SK-N-SH (cell line): ENCODE data around the gene ZNF544. TPM values are rescaled to one million over a fixed set of nuclear protein-coding genes. Genes with fewer than 3 reads are reported as not detected.

Source experiments
- CTCF ChIA-PET: fragments of 300-600, 350-600 bp; formaldehyde crosslinking; extraction: SDS; loops from one replicate; lab custom pipeline; 2021; lab: Yijun Ruan, JAX
- POLR2A ChIA-PET: fragments of 350-600 bp; sonication (Branson Sonifier 250); formaldehyde crosslinking; extraction: SDS; loops from one replicate; lab custom pipeline; 2020; ENCODE audit warnings: antibody characterized with exemption, inconsistent platforms; lab: Yijun Ruan, JAX
- DNase-seq: peaks from one replicate; pipeline ENCODE4 v3.0.0; 2012
- H2AFZ ChIP-seq: fragments of 200-600 bp; sonication (generic); 2 replicates; pipeline ENCODE4 v1.8.1; 2016; ENCODE audit warnings: antibody characterized with exemption, mild to moderate bottlenecking, low read depth
- H3F3A ChIP-seq: fragments of 200-600 bp; sonication (generic); replicated peaks from 2 replicates; pipeline ENCODE3; 2016; ENCODE audit warnings: antibody characterized with exemption, mild to moderate bottlenecking; ENCODE audit not compliant: insufficient read depth
- H3K27ac ChIP-seq, 2 experiments: fragments of 200-500 bp in 1 of 2; fragments of 200-600 bp in 1 of 2; sonication (Bioruptor generic) in 1 of 2; sonication (generic), shearing (Covaris generic) in 1 of 2; 2 replicates each; pipeline versions ENCODE4 v1.5.1 to v1.6.1; 2014 to 2016; ENCODE audit warnings: low read depth in 2 of 2, inconsistent platforms in 1 of 2, low read length in 1 of 2, mild to moderate bottlenecking in 1 of 2, mixed read lengths in 1 of 2
- H3K27me3 ChIP-seq: fragments of 200-600 bp; sonication (generic), shearing (Covaris generic); 2 replicates; pipeline ENCODE4 v1.6.1; 2016; ENCODE audit warnings: mixed run types; ENCODE audit not compliant: insufficient read depth
- H3K36me3 ChIP-seq, 2 experiments: fragments of 200-500 bp in 1 of 2; fragments of 200-600 bp in 1 of 2; sonication (Bioruptor generic) in 1 of 2; sonication (generic) in 1 of 2; replicated peaks in 1 of 2; 2 replicates each; pipeline versions ENCODE3 to v1.5.1; 2014 to 2016; ENCODE audit warnings: low read length in 1 of 2, mild to moderate bottlenecking in 1 of 2; ENCODE audit not compliant: insufficient read depth in 2 of 2, control insufficient read depth in 1 of 2
- H3K4me1 ChIP-seq, 2 experiments: fragments of 200-500 bp in 1 of 2; fragments of 200-600 bp in 1 of 2; sonication (Bioruptor generic) in 1 of 2; sonication (generic), shearing (Covaris generic) in 1 of 2; 2 replicates each; pipeline versions ENCODE4 v1.5.1 to v1.6.1; 2014 to 2016; ENCODE audit warnings: low read depth in 1 of 2, low read length in 1 of 2, mixed run types in 1 of 2; ENCODE audit not compliant: insufficient read depth in 2 of 2, control insufficient read depth in 1 of 2
- H3K4me2 ChIP-seq: fragments of 200-600 bp; sonication (generic), shearing (Covaris generic); 2 replicates; pipeline ENCODE4 v1.6.1; 2017; ENCODE audit warnings: mixed run types
- H3K4me3 ChIP-seq, 2 experiments: fragments of 200-500 bp in 1 of 2; fragments of 200-600 bp in 1 of 2; sonication (Bioruptor generic) in 1 of 2; sonication (generic), shearing (Covaris generic) in 1 of 2; 2 replicates each; pipeline versions ENCODE4 v1.5.1 to v1.8.1; 2014 to 2016; ENCODE audit warnings: low read depth in 2 of 2, inconsistent platforms in 1 of 2, low read length in 1 of 2, mild to moderate bottlenecking in 1 of 2, mixed read lengths in 1 of 2, moderate library complexity in 1 of 2
- H3K79me2 ChIP-seq: fragments of 200-600 bp; sonication (generic); 2 replicates; pipeline ENCODE4 v1.8.1; 2017; ENCODE audit warnings: mild to moderate bottlenecking; ENCODE audit not compliant: insufficient read depth
- H3K9ac ChIP-seq: fragments of 200-600 bp; sonication (generic); 2 replicates; pipeline ENCODE4 v1.6.1; 2017; ENCODE audit warnings: mixed run types
- H3K9me2 ChIP-seq: fragments of 200-600 bp; sonication (generic); 2 replicates; pipeline ENCODE4 v1.6.1; 2017; ENCODE audit warnings: mixed run types
- H3K9me3 ChIP-seq: fragments of 200-600 bp; sonication (generic); 2 replicates; pipeline ENCODE4 v1.6.1; 2017; ENCODE audit warnings: mixed run types, mild to moderate bottlenecking, moderate library complexity
- H4K20me1 ChIP-seq: fragments of 200-600 bp; sonication (generic); 2 replicates; pipeline ENCODE4 v1.6.1; 2017; ENCODE audit warnings: mild to moderate bottlenecking, mixed run types; ENCODE audit not compliant: insufficient read depth
- CTCF ChIP-seq: fragments of 200-600 bp; sonication (generic); IDR thresholded peaks from 2 replicates; pipeline ENCODE4 v1.6.1; 2017; ENCODE audit warnings: antibody characterized with exemption, mild to moderate bottlenecking, moderate library complexity
- EP300 ChIP-seq, 2 experiments: IDR thresholded peaks; 2 replicates each; pipeline versions ENCODE4 v1.4.0 to v1.6.1; 2012; ENCODE audit warnings: borderline replicate concordance in 1 of 2, low read depth in 1 of 2, low read length in 1 of 2
- FOXJ3 ChIP-seq: sonication (generic); formaldehyde crosslinking; IDR thresholded peaks from 2 replicates; pipeline ENCODE4 v1.5.1; 2020; ENCODE audit warnings: mild to moderate bottlenecking, missing genetic modification reagents
- MEF2A ChIP-seq: IDR thresholded peaks from 2 replicates; pipeline ENCODE4 v1.4.0; 2012; ENCODE audit warnings: low read depth, borderline replicate concordance
- MXI1 ChIP-seq: IDR thresholded peaks from 2 replicates; pipeline ENCODE4 v1.6.1; 2012; ENCODE audit warnings: mild to moderate bottlenecking, low read depth, low read length, improper control_type of control experiment
- PBX3 ChIP-seq: IDR thresholded peaks from 2 replicates; pipeline ENCODE4; 2012
- POLR2AphosphoS5 ChIP-seq: IDR thresholded peaks from 2 replicates; pipeline ENCODE4 v1.6.1; 2012; ENCODE audit warnings: low read depth, low read length
- RAD21 ChIP-seq: IDR thresholded peaks from 2 replicates; pipeline ENCODE4 v1.6.1; 2012; ENCODE audit warnings: mild to moderate bottlenecking, low read length
- RCOR1 ChIP-seq: fragments of 150-350 bp; IDR thresholded peaks from 2 replicates; pipeline ENCODE4 v1.6.1; 2017; ENCODE audit warnings: antibody characterized with exemption, low read length
- RXRA ChIP-seq: IDR thresholded peaks from 2 replicates; pipeline ENCODE4 v1.4.0; 2012; ENCODE audit warnings: low read depth, mild to moderate bottlenecking, borderline replicate concordance
- SIN3A ChIP-seq: IDR thresholded peaks from 2 replicates; pipeline ENCODE4 v1.6.1; 2012; ENCODE audit warnings: low read depth, mild to moderate bottlenecking, low read length, moderate library complexity, borderline replicate concordance
- SMC3 ChIP-seq: IDR thresholded peaks from 2 replicates; pipeline ENCODE4 v1.6.1; 2012; ENCODE audit warnings: low read depth, low read length, improper control_type of control experiment
- TCF12 ChIP-seq: IDR thresholded peaks from 2 replicates; pipeline ENCODE4 v1.4.0; 2012
- TEAD4 ChIP-seq: IDR thresholded peaks from 2 replicates; pipeline ENCODE4 v1.4.0; 2012; ENCODE audit warnings: mild to moderate bottlenecking, borderline replicate concordance; ENCODE audit not compliant: insufficient read depth
- ZBTB33 ChIP-seq: IDR thresholded peaks from 2 replicates; pipeline ENCODE4 v1.4.0; 2012; ENCODE audit warnings: low read depth, borderline replicate concordance
- WGBS: methylation state at CpG from one replicate; pipeline ENCODE4 v1.1.6; 2017; ENCODE audit warnings: low lambda C conversion rate; 5-methylcytosine and 5-hydroxymethylcytosine counted together
- polyA plus RNA-seq, 3 experiments: library from polyadenylated mRNA; depleted of rRNA; stranded (reverse); fragments of >200 nt; gene quantifications; 2 replicates each; pipeline ENCODE4 v1.2.3, GENCODE V29; 2012

ZNF544 gene
- polyA plus RNA-seq, 1 of the 3 experiments (the other 2 are of a cell fraction) = 0.89 TPM

- H3K36me3 ChIP-seq = peaks cover 0 to 25% of the 10 kb centered on the region in 2 experiments
- H3K9me2 ChIP-seq = no peaks in the 10 kb centered on the region
- no peaks in the 10 kb centered on the region for H3K27me3 ChIP-seq
- peak overlapping the region in 1 of 2 experiments; percentile 85; a peak in 1 of 4 replicates for H3K27ac ChIP-seq
- H3K4me2 ChIP-seq = no peak overlapping the region
- H4K20me1 ChIP-seq = no peaks in the 10 kb centered on the region
- no peak overlapping the region for H2AFZ ChIP-seq
- CTCF ChIA-PET = no interaction called here
- H3K4me1 ChIP-seq = no peaks in the 10 kb centered on the region; a peak in 1 of 4 replicates
- TF ChIP-seq TCF12 = no peak
- TF ChIP-seq RCOR1 = no peak
- TF ChIP-seq SMC3 = no peak
- TF ChIP-seq POLR2AphosphoS5 = no peak
- no peak for TF ChIP-seq MEF2A
- TF ChIP-seq TEAD4 = no peak
- TF ChIP-seq RXRA = no peak
- no peak for TF ChIP-seq SIN3A
- no peak for TF ChIP-seq ZBTB33
- no peak for TF ChIP-seq MXI1
- TF ChIP-seq PBX3 = no peak
- TF ChIP-seq EP300 (IDR thresholded peaks at IDR 0.05; ENCODE audit: borderline replicate concordance in 1 of 2, low read depth in 1 of 2, low read length in 1 of 2) = no peak
- TF ChIP-seq FOXJ3 = no peak
- no peak for TF ChIP-seq CTCF
- TF ChIP-seq RAD21 = no peak
- no peak overlapping the region for H3K9ac ChIP-seq
- H3K79me2 ChIP-seq = no peaks in the 10 kb centered on the region
- H3K4me3 ChIP-seq = peak overlapping the region; percentile 54 to 65
- peak; percentile 90 for DNase-seq
- peaks cover 3% of the 10 kb centered on the region for H3F3A ChIP-seq
- POLR2A ChIA-PET = interaction anchor here (1.0 to 1.6 kb wide), 4 partner anchors 46 to 180 kb away, joined by 3 to 5 read pairs (median 4); partner anchors contain the start of genes ZNF135, ZNF497, ZNF544 and ZNF606
- WGBS = 5% methylated on average over 17 of the region's 17 CpGs
- H3K9me3 ChIP-seq = peaks cover 10% of the 10 kb centered on the region; the same call in 1 of the 2 replicates
Observed at GRCh38 chr19:58182577-58182988, 46.1 kb upstream of the ZNF544 start.
